K562 (cell line): ENCODE measurements around the gene NDUFS5. TPM values are rescaled to one million over a fixed set of nuclear protein-coding genes. Genes with fewer than 3 reads are reported as not detected.

Experiments
- HDAC2 ChIP-seq: fragments of 450-650 bp; IDR thresholded peaks from 2 replicates; pipeline ENCODE4 v1.6.1; 2016; ENCODE audit warnings: mild to moderate bottlenecking
- KDM5B ChIP-seq: fragments of 200-600 bp; sonication (generic); IDR thresholded peaks from 2 replicates; pipeline ENCODE4 v1.6.1; 2012; ENCODE audit warnings: low read depth, mild to moderate bottlenecking, moderate library complexity, low read length, control low read depth, inconsistent platforms; ENCODE audit not compliant: insufficient replicate concordance
- MED1 ChIP-seq: sonication (generic); formaldehyde crosslinking; IDR thresholded peaks from 2 replicates; pipeline ENCODE4 v1.8.1; 2023; ENCODE audit warnings: missing genetic modification reagents, borderline replicate concordance
- MEIS2 ChIP-seq: fragments of 450-650 bp; IDR thresholded peaks from 2 replicates; pipeline ENCODE4 v1.6.1; 2014; ENCODE audit warnings: mild to moderate bottlenecking; ENCODE audit not compliant: partially characterized antibody
- NFE2 ChIP-seq: IDR thresholded peaks from 2 replicates; pipeline ENCODE4 v1.6.1; 2014; ENCODE audit warnings: antibody characterized with exemption, low read depth
- RBM14 ChIP-seq: fragments of 200-400 bp; formaldehyde crosslinking; IDR thresholded peaks from 2 replicates; pipeline ENCODE4 v1.6.1; 2018; ENCODE audit warnings: low read depth, mild to moderate bottlenecking, low read length, moderate library complexity, borderline replicate concordance; ENCODE audit not compliant: insufficient read depth
- RBM25 ChIP-seq: fragments of 200-400 bp; formaldehyde crosslinking; IDR thresholded peaks from 2 replicates; pipeline ENCODE4 v1.6.1; 2018; ENCODE audit warnings: low read length, low read depth, moderate library complexity; ENCODE audit not compliant: severe bottlenecking
- RFX7 ChIP-seq: fragments of 250-450 bp; sonication (Bioruptor Pico); IDR thresholded peaks from 2 replicates; pipeline ENCODE4 v1.5.1; 2021; ENCODE audit warnings: mild to moderate bottlenecking
- SAP30 ChIP-seq: fragments of 200-600 bp; sonication (generic); IDR thresholded peaks from 2 replicates; pipeline ENCODE4 v1.6.1; 2012; ENCODE audit warnings: borderline replicate concordance, low read depth, mild to moderate bottlenecking, moderate library complexity, low read length, control low read depth, inconsistent platforms; ENCODE audit not compliant: insufficient read depth, poor library complexity, severe bottlenecking
- SMAD2 ChIP-seq: fragments of 150-350 bp; IDR thresholded peaks from 2 replicates; pipeline ENCODE4 v1.6.1; 2014; ENCODE audit warnings: low read depth, mild to moderate bottlenecking, low read length
- ZKSCAN8 ChIP-seq: fragments of 200-800 bp; sonication (Bioruptor generic); IDR thresholded peaks from 2 replicates; pipeline ENCODE4 v1.6.1; 2016; ENCODE audit warnings: missing genetic modification characterization, missing compliant biosample characterization
- ZNF140 ChIP-seq: fragments of 250-450 bp; sonication (Bioruptor Pico); IDR thresholded peaks from 2 replicates; pipeline ENCODE4 v1.8.0; 2021; ENCODE audit warnings: moderate library complexity, mild to moderate bottlenecking, inconsistent platforms
- ZNF23 ChIP-seq: fragments of 250-450 bp; sonication (Bioruptor Pico); IDR thresholded peaks from 2 replicates; pipeline ENCODE4 v1.4.0; 2020; ENCODE audit warnings: mild to moderate bottlenecking
- ZNF24 ChIP-seq: fragments of 450-650 bp; IDR thresholded peaks from 2 replicates; pipeline ENCODE4 v1.6.1; 2016
- polyA plus RNA-seq, 8 experiments: library from polyadenylated mRNA; depleted of rRNA in 4 of 8; stranded (reverse) in 5 of 8; unstranded in 3 of 8; fragments of >200 nt; fragmentation: Nextera tagmentation in 2 of 8; fragmentation: Illumina TruSeq in 1 of 8; extraction: Ambion mirVana in 2 of 8; extraction: Trizol in 1 of 8; gene quantifications; 2 replicates each; pipeline versions ENCODE4 v1.2.1 to v1.2.3, GENCODE V29; 2011 to 2014; ENCODE audit warnings: inconsistent platforms in 1 of 8, missing spikeins in 1 of 8
- total RNA-seq, 7 experiments: library from RNA; depleted of rRNA in 6 of 7; stranded (reverse); fragments of >200 nt in 6 of 7; fragmentation: Illumina TruSeq in 2 of 7; extraction: Trizol in 2 of 7; gene quantifications; 2 replicates each; pipeline versions ENCODE4 v1.2.1 to v1.2.3, GENCODE V29; 2011 to 2021; ENCODE audit warnings: low replicate concordance in 1 of 7
- TF ChIP-seq, protein P1 (sequence below), 2 experiments: fragments of 450-650 bp; IDR thresholded peaks; 2 replicates each; pipeline ENCODE4 v1.6.1; 2016
- TF ChIP-seq, protein P2 (sequence below), 2 experiments: fragments of 150-350 bp in 1 of 2; IDR thresholded peaks; 2 replicates each; pipeline ENCODE4 v1.6.1; 2012 to 2016; ENCODE audit warnings: low read depth in 2 of 2, low read length in 2 of 2, mild to moderate bottlenecking in 1 of 2, moderate library complexity in 1 of 2
- TF ChIP-seq, protein P3 (sequence below): sonication (generic); formaldehyde crosslinking; IDR thresholded peaks from 2 replicates; pipeline ENCODE4 v1.8.0; 2022; ENCODE audit warnings: mild to moderate bottlenecking, missing genetic modification reagents

Gene NDUFS5
- total and polyA plus RNA-seq, 9 of the 15 experiments (the other 6 are each of a cell fraction or from before 2014, with no cell fraction given), result 499 to 2,737 (median 1,281) TPM

DNA sequence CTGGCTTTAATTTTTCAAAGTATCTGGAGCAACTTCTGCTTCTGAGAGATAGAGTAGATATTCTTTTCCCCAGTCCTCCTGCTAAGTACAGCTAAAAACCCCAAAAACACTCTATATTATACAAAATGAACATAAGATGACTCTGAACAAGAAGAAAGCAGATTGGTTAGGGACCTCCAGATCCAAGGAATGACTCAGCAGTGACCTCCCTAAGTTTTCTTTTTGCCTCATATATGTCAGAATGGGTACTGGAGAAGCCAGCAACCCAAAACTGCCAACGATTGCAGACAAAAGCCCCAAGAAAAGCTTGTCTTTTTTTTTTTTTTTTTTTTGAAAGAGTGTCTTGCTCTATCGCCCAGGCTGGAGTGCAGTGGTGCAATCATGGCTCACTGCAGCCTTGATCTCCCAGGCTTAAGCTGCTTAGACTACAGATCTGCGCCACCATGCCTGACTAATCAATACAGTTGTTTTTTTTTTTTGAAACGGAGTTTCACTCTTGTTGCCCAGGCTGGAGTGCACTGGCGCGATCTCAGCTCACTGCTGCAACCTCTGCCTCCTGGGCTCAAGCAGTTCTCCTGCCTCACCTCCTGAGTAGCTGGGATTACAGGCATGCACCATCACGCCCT lies 22.7 kb downstream of the NDUFS5 start (continued):
- TF ChIP-seq RBM25 (no peak), KDM5B (no peak), RBM14 (no peak), ZKSCAN8 (CRISPR knock-in tag) (no peak), SAP30 (no peak), MED1 (CRISPR knock-in tag) (no peak), HDAC2 (no peak), NFE2 (peak; percentile 62), RFX7 (no peak), SMAD2 (no peak), ZNF140 (CRISPR knock-in tag) (no peak), MEIS2 (no peak), ZNF23 (CRISPR knock-in tag) (no peak), ZNF24 (no peak)
- TF ChIP-seq, protein P1, sequence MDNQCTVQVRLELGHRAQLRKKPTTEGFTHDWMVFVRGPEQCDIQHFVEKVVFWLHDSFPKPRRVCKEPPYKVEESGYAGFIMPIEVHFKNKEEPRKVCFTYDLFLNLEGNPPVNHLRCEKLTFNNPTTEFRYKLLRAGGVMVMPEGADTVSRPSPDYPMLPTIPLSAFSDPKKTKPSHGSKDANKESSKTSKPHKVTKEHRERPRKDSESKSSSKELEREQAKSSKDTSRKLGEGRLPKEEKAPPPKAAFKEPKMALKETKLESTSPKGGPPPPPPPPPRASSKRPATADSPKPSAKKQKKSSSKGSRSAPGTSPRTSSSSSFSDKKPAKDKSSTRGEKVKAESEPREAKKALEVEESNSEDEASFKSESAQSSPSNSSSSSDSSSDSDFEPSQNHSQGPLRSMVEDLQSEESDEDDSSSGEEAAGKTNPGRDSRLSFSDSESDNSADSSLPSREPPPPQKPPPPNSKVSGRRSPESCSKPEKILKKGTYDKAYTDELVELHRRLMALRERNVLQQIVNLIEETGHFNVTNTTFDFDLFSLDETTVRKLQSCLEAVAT (IDR thresholded peaks at IDR 0.05), result no peak
- TF ChIP-seq, protein P2, sequence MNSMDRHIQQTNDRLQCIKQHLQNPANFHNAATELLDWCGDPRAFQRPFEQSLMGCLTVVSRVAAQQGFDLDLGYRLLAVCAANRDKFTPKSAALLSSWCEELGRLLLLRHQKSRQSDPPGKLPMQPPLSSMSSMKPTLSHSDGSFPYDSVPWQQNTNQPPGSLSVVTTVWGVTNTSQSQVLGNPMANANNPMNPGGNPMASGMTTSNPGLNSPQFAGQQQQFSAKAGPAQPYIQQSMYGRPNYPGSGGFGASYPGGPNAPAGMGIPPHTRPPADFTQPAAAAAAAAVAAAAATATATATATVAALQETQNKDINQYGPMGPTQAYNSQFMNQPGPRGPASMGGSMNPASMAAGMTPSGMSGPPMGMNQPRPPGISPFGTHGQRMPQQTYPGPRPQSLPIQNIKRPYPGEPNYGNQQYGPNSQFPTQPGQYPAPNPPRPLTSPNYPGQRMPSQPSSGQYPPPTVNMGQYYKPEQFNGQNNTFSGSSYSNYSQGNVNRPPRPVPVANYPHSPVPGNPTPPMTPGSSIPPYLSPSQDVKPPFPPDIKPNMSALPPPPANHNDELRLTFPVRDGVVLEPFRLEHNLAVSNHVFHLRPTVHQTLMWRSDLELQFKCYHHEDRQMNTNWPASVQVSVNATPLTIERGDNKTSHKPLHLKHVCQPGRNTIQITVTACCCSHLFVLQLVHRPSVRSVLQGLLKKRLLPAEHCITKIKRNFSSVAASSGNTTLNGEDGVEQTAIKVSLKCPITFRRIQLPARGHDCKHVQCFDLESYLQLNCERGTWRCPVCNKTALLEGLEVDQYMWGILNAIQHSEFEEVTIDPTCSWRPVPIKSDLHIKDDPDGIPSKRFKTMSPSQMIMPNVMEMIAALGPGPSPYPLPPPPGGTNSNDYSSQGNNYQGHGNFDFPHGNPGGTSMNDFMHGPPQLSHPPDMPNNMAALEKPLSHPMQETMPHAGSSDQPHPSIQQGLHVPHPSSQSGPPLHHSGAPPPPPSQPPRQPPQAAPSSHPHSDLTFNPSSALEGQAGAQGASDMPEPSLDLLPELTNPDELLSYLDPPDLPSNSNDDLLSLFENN (IDR thresholded peaks at IDR 0.05; ENCODE audit: low read depth in 2 of 2, low read length in 2 of 2), result no peak
- TF ChIP-seq, protein P3, sequence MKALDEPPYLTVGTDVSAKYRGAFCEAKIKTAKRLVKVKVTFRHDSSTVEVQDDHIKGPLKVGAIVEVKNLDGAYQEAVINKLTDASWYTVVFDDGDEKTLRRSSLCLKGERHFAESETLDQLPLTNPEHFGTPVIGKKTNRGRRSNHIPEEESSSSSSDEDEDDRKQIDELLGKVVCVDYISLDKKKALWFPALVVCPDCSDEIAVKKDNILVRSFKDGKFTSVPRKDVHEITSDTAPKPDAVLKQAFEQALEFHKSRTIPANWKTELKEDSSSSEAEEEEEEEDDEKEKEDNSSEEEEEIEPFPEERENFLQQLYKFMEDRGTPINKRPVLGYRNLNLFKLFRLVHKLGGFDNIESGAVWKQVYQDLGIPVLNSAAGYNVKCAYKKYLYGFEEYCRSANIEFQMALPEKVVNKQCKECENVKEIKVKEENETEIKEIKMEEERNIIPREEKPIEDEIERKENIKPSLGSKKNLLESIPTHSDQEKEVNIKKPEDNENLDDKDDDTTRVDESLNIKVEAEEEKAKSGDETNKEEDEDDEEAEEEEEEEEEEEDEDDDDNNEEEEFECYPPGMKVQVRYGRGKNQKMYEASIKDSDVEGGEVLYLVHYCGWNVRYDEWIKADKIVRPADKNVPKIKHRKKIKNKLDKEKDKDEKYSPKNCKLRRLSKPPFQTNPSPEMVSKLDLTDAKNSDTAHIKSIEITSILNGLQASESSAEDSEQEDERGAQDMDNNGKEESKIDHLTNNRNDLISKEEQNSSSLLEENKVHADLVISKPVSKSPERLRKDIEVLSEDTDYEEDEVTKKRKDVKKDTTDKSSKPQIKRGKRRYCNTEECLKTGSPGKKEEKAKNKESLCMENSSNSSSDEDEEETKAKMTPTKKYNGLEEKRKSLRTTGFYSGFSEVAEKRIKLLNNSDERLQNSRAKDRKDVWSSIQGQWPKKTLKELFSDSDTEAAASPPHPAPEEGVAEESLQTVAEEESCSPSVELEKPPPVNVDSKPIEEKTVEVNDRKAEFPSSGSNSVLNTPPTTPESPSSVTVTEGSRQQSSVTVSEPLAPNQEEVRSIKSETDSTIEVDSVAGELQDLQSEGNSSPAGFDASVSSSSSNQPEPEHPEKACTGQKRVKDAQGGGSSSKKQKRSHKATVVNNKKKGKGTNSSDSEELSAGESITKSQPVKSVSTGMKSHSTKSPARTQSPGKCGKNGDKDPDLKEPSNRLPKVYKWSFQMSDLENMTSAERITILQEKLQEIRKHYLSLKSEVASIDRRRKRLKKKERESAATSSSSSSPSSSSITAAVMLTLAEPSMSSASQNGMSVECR (CRISPR knock-in tag), result no peak
